Stomach smooth muscle (tissue), 2 donors: ENCODE results near the gene STX11.

Source experiments
- H3K27ac ChIP-seq: one replicate; pipeline ENCODE4 v1.7.0; 2013; ENCODE audit warnings: mild to moderate bottlenecking, low read length, inconsistent platforms
- H3K27me3 ChIP-seq, 2 donors: one replicate each; pipeline ENCODE4 v1.7.0; 2013; ENCODE audit warnings: low read length in 2 of 2; ENCODE audit not compliant: insufficient read depth in 2 of 2, control insufficient read depth in 1 of 2
- H3K36me3 ChIP-seq, 2 donors: one replicate each; pipeline ENCODE4 v1.7.0; 2013; ENCODE audit warnings: low read length in 2 of 2; ENCODE audit not compliant: control insufficient read depth in 2 of 2, insufficient read depth in 2 of 2
- H3K4me1 ChIP-seq: one replicate; pipeline ENCODE4 v1.7.0; 2013; ENCODE audit warnings: low read length; ENCODE audit not compliant: control insufficient read depth, insufficient read depth
- H3K4me3 ChIP-seq, 2 donors: one replicate each; pipeline ENCODE4 v1.7.0; 2013; ENCODE audit warnings: low read length in 2 of 2
- H3K9ac ChIP-seq, 2 donors: one replicate each; pipeline ENCODE4 v1.7.0; 2013; ENCODE audit warnings: low read length in 2 of 2, mild to moderate bottlenecking in 1 of 2
- H3K9me3 ChIP-seq, 2 donors: one replicate each; pipeline ENCODE4 v1.7.0; 2013; ENCODE audit warnings: low read length in 2 of 2; ENCODE audit not compliant: control insufficient read depth in 2 of 2
- donor health status: healthy.
- donor health status: Pancreatic carcinoma.

The STX11 gene

GRCh38 chr6:144186817-144187625 lies 36.7 kb downstream of the STX11 start:
- no peak overlapping the region for H3K9ac ChIP-seq
- no peak overlapping the region for H3K27ac ChIP-seq
- no peaks in the 10 kb centered on the region for H3K4me1 ChIP-seq
- H3K9me3 ChIP-seq = no peaks in the 10 kb centered on the region
- H3K4me3 ChIP-seq = no peak overlapping the region
- H3K36me3 ChIP-seq = no peaks in the 10 kb centered on the region
- H3K27me3 ChIP-seq = peaks cover 0 to 5% of the 10 kb centered on the region in 2 donors

- no peak overlapping the region for H3K9ac ChIP-seq
- no peak overlapping the region for H3K27ac ChIP-seq
- no peaks in the 10 kb centered on the region for H3K36me3 ChIP-seq
- no peaks in the 10 kb centered on the region for H3K9me3 ChIP-seq
- no peaks in the 10 kb centered on the region for H3K4me1 ChIP-seq
- no peak overlapping the region for H3K4me3 ChIP-seq
- peaks cover 0 to 5% of the 10 kb centered on the region in 2 donors for H3K27me3 ChIP-seq
Observed at GRCh38 chr6:144189351-144189750, 39.0 kb downstream of the STX11 start.

GRCh38 chr6:144190080-144190479 lies 39.8 kb downstream of the STX11 start:
- Histone ChIP-seq H3K27ac (no peak overlapping the region), H3K9ac (no peak overlapping the region), H3K4me3 (no peak overlapping the region), H3K9me3 (no peaks in the 10 kb centered on the region), H3K36me3 (no peaks in the 10 kb centered on the region), H3K4me1 (no peaks in the 10 kb centered on the region), H3K27me3 (peaks cover 0 to 5% of the 10 kb centered on the region in 2 donors)

GRCh38 chr6:144190593-144190992 lies 40.3 kb downstream of the STX11 start:
- Histone ChIP-seq H3K9me3 (no peaks in the 10 kb centered on the region), H3K27me3 (peaks cover 0 to 5% of the 10 kb centered on the region in 2 donors), H3K9ac (no peak overlapping the region), H3K4me1 (no peaks in the 10 kb centered on the region), H3K27ac (no peak overlapping the region), H3K36me3 (no peaks in the 10 kb centered on the region), H3K4me3 (no peak overlapping the region)

GRCh38 chr6:144193181-144193580 lies 42.9 kb downstream of the STX11 start:
- Histone ChIP-seq H3K27me3 (no peaks in the 10 kb centered on the region), H3K9me3 (no peaks in the 10 kb centered on the region), H3K36me3 (no peaks in the 10 kb centered on the region), H3K27ac (no peak overlapping the region), H3K9ac (no peak overlapping the region), H3K4me3 (no peak overlapping the region), H3K4me1 (no peaks in the 10 kb centered on the region)

GRCh38 chr6:144194293-144194810 lies 44.0 kb downstream of the STX11 start:
- Histone ChIP-seq H3K27me3 (no peaks in the 10 kb centered on the region), H3K9me3 (no peaks in the 10 kb centered on the region), H3K4me1 (no peaks in the 10 kb centered on the region), H3K9ac (no peak overlapping the region), H3K4me3 (no peak overlapping the region), H3K36me3 (no peaks in the 10 kb centered on the region), H3K27ac (no peak overlapping the region)

GRCh38 chr6:144195671-144196270 lies 45.5 kb downstream of the STX11 start:
- Histone ChIP-seq H3K36me3 (no peaks in the 10 kb centered on the region), H3K9me3 (no peaks in the 10 kb centered on the region), H3K27me3 (no peaks in the 10 kb centered on the region), H3K9ac (no peak overlapping the region), H3K4me1 (no peaks in the 10 kb centered on the region), H3K27ac (no peak overlapping the region), H3K4me3 (no peak overlapping the region)

- Histone ChIP-seq H3K36me3 (no peaks in the 10 kb centered on the region), H3K4me3 (no peak overlapping the region), H3K27me3 (no peaks in the 10 kb centered on the region), H3K4me1 (no peaks in the 10 kb centered on the region), H3K27ac (no peak overlapping the region), H3K9me3 (peaks cover 3 to 9% of the 10 kb centered on the region in 2 donors), H3K9ac (no peak overlapping the region)
Observed at GRCh38 chr6:144197919-144198318, 47.6 kb downstream of the STX11 start.

- H3K27ac ChIP-seq = no peak overlapping the region
- H3K9me3 ChIP-seq = peaks cover 5 to 19% of the 10 kb centered on the region in 2 donors
- H3K27me3 ChIP-seq = no peaks in the 10 kb centered on the region
- no peak overlapping the region for H3K9ac ChIP-seq
- no peaks in the 10 kb centered on the region for H3K36me3 ChIP-seq
- no peak overlapping the region for H3K4me3 ChIP-seq
- no peaks in the 10 kb centered on the region for H3K4me1 ChIP-seq
Observed at GRCh38 chr6:144202879-144203468, 52.7 kb downstream of the STX11 start.

GRCh38 chr6:144211160-144211559 lies 60.8 kb downstream of the STX11 start:
- no peak overlapping the region for H3K27ac ChIP-seq
- H3K4me1 ChIP-seq = peaks cover 12% of the 10 kb centered on the region
- H3K9me3 ChIP-seq = no peaks in the 10 kb centered on the region
- no peak overlapping the region for H3K9ac ChIP-seq
- no peaks in the 10 kb centered on the region for H3K27me3 ChIP-seq
- H3K4me3 ChIP-seq = no peak overlapping the region
- no peaks in the 10 kb centered on the region for H3K36me3 ChIP-seq
